GM19035 (cell line): ENCODE measurements around the gene METTL1.
"Not testable (repeated sequence)": the region's sequence is repeated elsewhere in the genome, so short reads cannot be mapped to it uniquely, and the experiment has no call there.

Experiments
- ATAC-seq: cut with Tn5 transposase; IDR thresholded peaks from one replicate; pipeline ENCODE4 v1.9.1; 2021; ENCODE audit not compliant: unreplicated experiment

METTL1 gene

GRCh38 chr12:57724936-57725740, 46.8 kb downstream of the METTL1 start:
- ATAC-seq: no peak

GRCh38 chr12:57724003-57724935, 47.6 kb downstream of the METTL1 start:
- no peak for ATAC-seq

GRCh38 chr12:57723630-57723962, 48.3 kb downstream of the METTL1 start:
- no peak for ATAC-seq

- ATAC-seq: no peak
These were observed 48.9 kb downstream of the METTL1 start for GRCh38 chr12:57722716-57723629.

GRCh38 chr12:57721846-57722608, 49.9 kb downstream of the METTL1 start:
- not testable (repeated sequence) for ATAC-seq

- no peak for ATAC-seq
These were observed 51.0 kb downstream of the METTL1 start for GRCh38 chr12:57720606-57721595.

- ATAC-seq: no peak
These were observed 51.9 kb downstream of the METTL1 start for GRCh38 chr12:57719777-57720605.

- ATAC-seq: no peak
These were observed 53.0 kb downstream of the METTL1 start for GRCh38 chr12:57718641-57719528.
